Endodermal cell (in vitro differentiated cells): ENCODE results near the gene APCDD1. TPM values are rescaled to one million over a fixed set of nuclear protein-coding genes. Genes with fewer than 3 reads are reported as not detected.

Source experiments
- DNase-seq: peaks from one replicate; pipeline ENCODE4 v3.0.0-alpha.2; 2017
- H3K27ac ChIP-seq: 2 replicates; pipeline ENCODE4 v1.5.1; 2013; ENCODE audit warnings: mild to moderate bottlenecking, low read depth, low read length, moderate library complexity
- H3K27me3 ChIP-seq: 2 replicates; pipeline ENCODE4 v1.6.1; 2013; ENCODE audit warnings: mild to moderate bottlenecking, low read length, moderate library complexity; ENCODE audit not compliant: insufficient read depth, control insufficient read depth, poor library complexity, severe bottlenecking
- H3K36me3 ChIP-seq: 2 replicates; pipeline ENCODE4 v1.7.0; 2013; ENCODE audit warnings: mild to moderate bottlenecking, low read length, moderate library complexity; ENCODE audit not compliant: control insufficient read depth, insufficient read depth
- H3K4me1 ChIP-seq: one replicate; pipeline ENCODE4 v1.7.0; 2013; ENCODE audit warnings: low read length; ENCODE audit not compliant: control insufficient read depth, insufficient read depth
- H3K4me3 ChIP-seq: 2 replicates; pipeline ENCODE4 v1.5.1; 2013; ENCODE audit warnings: mild to moderate bottlenecking, low read length, moderate library complexity
- H3K9ac ChIP-seq: 2 replicates; pipeline ENCODE4 v1.6.1; 2013; ENCODE audit warnings: mild to moderate bottlenecking, low read length, moderate library complexity; ENCODE audit not compliant: poor library complexity, severe bottlenecking; ENCODE audit errors: extremely low read depth
- H3K9me3 ChIP-seq: 2 replicates; pipeline ENCODE4 v1.6.1; 2013; ENCODE audit warnings: mild to moderate bottlenecking, low read length, moderate library complexity; ENCODE audit not compliant: control insufficient read depth
- H3K27ac Mint-ChIP-seq: 2 replicates; pipeline ENCODE4 v1.8.0; 2020; ENCODE audit warnings: mixed read lengths
- H3K27me3 Mint-ChIP-seq: 2 replicates; pipeline ENCODE4 v1.8.0; 2021; ENCODE audit warnings: mild to moderate bottlenecking, mixed read lengths; ENCODE audit not compliant: insufficient read depth
- H3K36me3 Mint-ChIP-seq: 2 replicates; pipeline ENCODE4 v1.8.0; 2020; ENCODE audit warnings: low read depth, mixed read lengths
- H3K4me1 Mint-ChIP-seq: 2 replicates; pipeline ENCODE4 v1.8.0; 2020; ENCODE audit warnings: mixed read lengths
- H3K4me3 Mint-ChIP-seq: 2 replicates; pipeline ENCODE4 v1.8.0; 2020; ENCODE audit warnings: mild to moderate bottlenecking, moderate library complexity, mixed read lengths
- H3K9me3 Mint-ChIP-seq: 2 replicates; pipeline ENCODE4 v1.8.0; 2020; ENCODE audit warnings: mild to moderate bottlenecking, mixed read lengths
- CTCF ChIP-seq: fragments of 200-600 bp; sonication (generic); conservative IDR thresholded peaks from 2 replicates; pipeline ENCODE4 v1.5.0; 2021; ENCODE audit warnings: antibody characterized with exemption, mild to moderate bottlenecking
- WGBS, 2 experiments: methylation state at CpG; one replicate each; pipeline versions ENCODE4 v1.1.5 to v1.1.7; 2013; ENCODE audit warnings: missing lambda C conversion rate in 2 of 2, mixed read lengths in 1 of 2; ENCODE audit not compliant: insufficient coverage in 1 of 2, insufficient read length in 1 of 2; 5-methylcytosine and 5-hydroxymethylcytosine counted together
- total RNA-seq, 2 donors: library from RNA; stranded (reverse); fragmentation: NEBNext Ultra II Directional in 1 of 2; extraction: Animal tissue kit (Norgen Biotek cat#: 25700) in 1 of 2; gene quantifications; 2 replicates in 1 of 2; 3 replicates in 1 of 2; pipeline ENCODE4 v1.2.1, GENCODE V29; 2021

The APCDD1 gene
- total RNA-seq, 2 donors from 2014 or later = 6.5 to 9.0 TPM

DNA sequence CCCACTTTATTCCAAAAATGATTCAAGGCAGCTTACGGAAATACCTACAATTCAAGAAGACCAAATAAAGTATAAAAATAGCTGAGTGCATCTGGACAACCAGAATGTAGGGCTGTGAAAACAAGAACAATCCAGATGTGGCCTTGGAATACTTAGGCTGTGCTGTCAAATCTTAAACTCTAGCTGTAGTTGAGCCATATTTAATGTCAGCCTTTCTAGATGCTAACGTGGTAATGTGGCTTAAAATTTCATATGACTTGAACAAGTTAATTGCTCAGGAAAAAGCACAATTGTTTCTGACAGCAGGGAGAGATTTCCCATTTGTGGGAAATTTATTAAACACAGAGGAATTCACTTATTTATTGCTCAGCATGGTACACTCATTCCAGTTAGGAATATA, 56.8 kb downstream of the APCDD1 start:
- no peak overlapping the region for H3K4me3 ChIP-seq
- 94 to 100% methylated on average over 1 to 2 of the region's 2 CpGs for WGBS, 2 experiments
- Mint-ChIP-seq H3K9me3 (peaks cover 28% of the 10 kb centered on the region), H3K27me3 (peaks cover 3% of the 10 kb centered on the region), H3K27ac (no peak overlapping the region), H3K4me3 (no peak overlapping the region), H3K36me3 (peaks cover 3% of the 10 kb centered on the region), H3K4me1 (no peaks in the 10 kb centered on the region)
- no peak for DNase-seq
- no peaks in the 10 kb centered on the region for H3K36me3 ChIP-seq
- TF ChIP-seq CTCF = no peak
- H3K27ac ChIP-seq = no peak overlapping the region
- H3K27me3 ChIP-seq = no peaks in the 10 kb centered on the region
- no peak overlapping the region for H3K9ac ChIP-seq
- no peaks in the 10 kb centered on the region for H3K4me1 ChIP-seq
- H3K9me3 ChIP-seq = peaks cover 26% of the 10 kb centered on the region

GRCh38 chr18:10514082-10514481, 59.6 kb downstream of the APCDD1 start:
- no peaks in the 10 kb centered on the region for H3K27me3 ChIP-seq
- no peak for TF ChIP-seq CTCF
- no peaks in the 10 kb centered on the region for H3K4me1 ChIP-seq
- 95% methylated on average over 3 of the region's 3 CpGs; no CpG with 5 or more reads in 1 of the 2 experiments for WGBS, 2 experiments
- Mint-ChIP-seq H3K4me1 (peaks cover 3% of the 10 kb centered on the region), H3K36me3 (no peaks in the 10 kb centered on the region), H3K4me3 (no peak overlapping the region), H3K27me3 (peaks cover 3% of the 10 kb centered on the region), H3K9me3 (peaks cover 9% of the 10 kb centered on the region), H3K27ac (no peak overlapping the region)
- no peak overlapping the region for H3K27ac ChIP-seq
- H3K36me3 ChIP-seq = no peaks in the 10 kb centered on the region
- peaks cover 4% of the 10 kb centered on the region for H3K9me3 ChIP-seq
- no peak overlapping the region for H3K4me3 ChIP-seq
- no peak for DNase-seq
- H3K9ac ChIP-seq = no peak overlapping the region

GRCh38 chr18:10514601-10515000, 60.2 kb downstream of the APCDD1 start:
- H3K4me1 Mint-ChIP-seq = peaks cover 3% of the 10 kb centered on the region
- H3K4me3 ChIP-seq = no peak overlapping the region
- no peaks in the 10 kb centered on the region for H3K36me3 Mint-ChIP-seq
- no peaks in the 10 kb centered on the region for H3K4me1 ChIP-seq
- no peaks in the 10 kb centered on the region for H3K36me3 ChIP-seq
- no peak overlapping the region for H3K27ac Mint-ChIP-seq
- no peaks in the 10 kb centered on the region for H3K27me3 ChIP-seq
- peaks cover 5% of the 10 kb centered on the region for H3K9me3 Mint-ChIP-seq
- no peak overlapping the region for H3K27ac ChIP-seq
- H3K9ac ChIP-seq = no peak overlapping the region
- H3K9me3 ChIP-seq = no peaks in the 10 kb centered on the region
- peaks cover 3% of the 10 kb centered on the region for H3K27me3 Mint-ChIP-seq
- no peak for TF ChIP-seq CTCF
- DNase-seq = no peak
- H3K4me3 Mint-ChIP-seq = no peak overlapping the region
